CD4-positive, alpha-beta T cell (primary cell): Measurements from ENCODE around the gene DNAJC17. TPM values are rescaled to one million over a fixed set of nuclear protein-coding genes. Genes with fewer than 3 reads are reported as not detected.
A peak's percentile ranks its signal among the peaks of the same experiment; 100 is the strongest.

ENCODE experiments used
- ATAC-seq: fragments of 200-7000 bp; cut with Tn5 transposase; one replicate; pipeline ENCODE4 v1.10.0; 2022; ENCODE audit warnings: mild to moderate bottlenecking; ENCODE audit not compliant: poor library complexity
- CTCF ChIA-PET: fragments of 350-600 bp; sonication (Branson Sonifier 250); formaldehyde crosslinking; loops from one replicate; lab custom pipeline; 2021; ENCODE audit warnings: antibody characterized with exemption, inconsistent platforms; lab: Charles Lee
- POLR2A ChIA-PET: fragments of 350-600 bp; sonication (Branson Sonifier 250); formaldehyde crosslinking; loops from one replicate; lab custom pipeline; 2021; ENCODE audit warnings: antibody characterized with exemption, inconsistent platforms; lab: Charles Lee
- DNase-seq, 14 experiments: peaks; one replicate each; pipeline ENCODE4 v3.0.0-alpha.2; 2013 to 2020; ENCODE audit warnings: mixed read lengths in 2 of 14
- H3K27ac ChIP-seq, 2 donors: one replicate each; pipeline versions ENCODE4 v1.5.1 to v1.7.0; 2013; ENCODE audit warnings: low read length in 2 of 2, low read depth in 1 of 2, mild to moderate bottlenecking in 1 of 2
- H3K27me3 ChIP-seq, 2 experiments: 1 replicate in 1 of 2; 2 replicates in 1 of 2; pipeline versions ENCODE4 v1.6.1 to v1.7.0; 2013; ENCODE audit warnings: low read length in 2 of 2, control low read depth in 1 of 2, mild to moderate bottlenecking in 1 of 2, moderate library complexity in 1 of 2; ENCODE audit not compliant: insufficient read depth in 2 of 2, control insufficient read depth in 1 of 2
- H3K36me3 ChIP-seq: one replicate; pipeline ENCODE4 v1.6.1; 2013; ENCODE audit warnings: low read length, control low read depth; ENCODE audit not compliant: insufficient read depth
- H3K4me1 ChIP-seq: one replicate; pipeline ENCODE4 v1.6.1; 2013; ENCODE audit warnings: low read length, control low read depth; ENCODE audit not compliant: insufficient read depth
- H3K4me3 ChIP-seq: one replicate; pipeline ENCODE4 v1.5.1; 2013; ENCODE audit warnings: mild to moderate bottlenecking, low read length, moderate library complexity
- H3K9me3 ChIP-seq, 2 experiments: 1 replicate in 1 of 2; 2 replicates in 1 of 2; pipeline versions ENCODE4 v1.6.1 to v1.7.0; 2013; ENCODE audit warnings: low read length in 2 of 2, mild to moderate bottlenecking in 2 of 2, control low read depth in 1 of 2, moderate library complexity in 1 of 2; ENCODE audit not compliant: control insufficient read depth in 1 of 2, insufficient read depth in 1 of 2
- H3K27ac Mint-ChIP-seq: one replicate; pipeline ENCODE4 v1.8.0; 2020; ENCODE audit warnings: mixed read lengths
- H3K27me3 Mint-ChIP-seq: one replicate; pipeline ENCODE4 v1.8.0; 2021; ENCODE audit warnings: mixed read lengths
- H3K36me3 Mint-ChIP-seq: one replicate; pipeline ENCODE4 v1.8.0; 2021; ENCODE audit warnings: low read depth, mixed read lengths
- H3K4me1 Mint-ChIP-seq: one replicate; pipeline ENCODE4 v1.8.0; 2021; ENCODE audit warnings: low read depth, mixed read lengths
- H3K4me3 Mint-ChIP-seq: one replicate; pipeline ENCODE4 v1.8.0; 2020; ENCODE audit warnings: mild to moderate bottlenecking, mixed read lengths
- H3K9me3 Mint-ChIP-seq: one replicate; pipeline ENCODE4 v1.8.0; 2020; ENCODE audit warnings: mixed read lengths
- CTCF ChIP-seq: fragments of 200-600 bp; IDR thresholded peaks from one replicate; pipeline ENCODE4 v1.8.0; 2022; ENCODE audit warnings: antibody characterized with exemption, mild to moderate bottlenecking
- intact Hi-C, 2 experiments: fragments of 100-400 bp; cut with DNase I in 1 of 2; cut with micrococcal nuclease in 1 of 2; formaldehyde crosslinking; loops; one replicate each; pipeline versions ENCODE4 v1.15.1 to v1.9.0; 2023 to 2025; cut with DNase I, micrococcal nuclease
- total RNA-seq, 174 experiments: library from RNA in 2 of 174; stranded (reverse) in 2 of 174; gene quantifications; one replicate each; pipeline ENCODE4 v1.2.3 and lab custom pipeline; 2021 to 2026

DNAJC17 gene
- total RNA-seq, 2 experiments from 2014 or later: 14.4 to 17.9 TPM

DNA sequence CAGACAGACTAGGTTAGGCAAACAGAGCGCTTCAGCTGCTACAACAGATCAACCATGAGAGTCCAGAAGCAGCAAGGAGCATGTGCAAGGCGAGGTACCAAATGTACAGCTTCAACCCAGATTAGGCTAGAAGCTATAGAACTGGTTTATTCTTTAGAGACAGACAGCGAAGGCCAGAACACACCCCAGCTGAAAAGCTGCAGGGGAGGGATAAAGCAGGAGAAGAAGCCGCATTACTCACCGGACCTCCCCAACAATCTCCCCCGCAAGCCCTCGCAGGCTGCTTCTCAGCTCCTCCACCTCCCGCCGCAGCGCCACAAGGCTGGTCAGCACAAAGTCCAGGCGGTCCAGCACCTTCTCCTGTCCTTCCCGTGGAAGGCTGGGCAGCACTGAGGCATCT lies 55.5 kb downstream of the DNAJC17 start:
- Histone ChIP-seq H3K9me3 (no peaks in the 10 kb centered on the region), H3K36me3 (peaks cover 43% of the 10 kb centered on the region), H3K27me3 (no peaks in the 10 kb centered on the region), H3K4me1 (peaks cover 30% of the 10 kb centered on the region), H3K27ac (no peak overlapping the region), H3K4me3 (no peak overlapping the region)
- intact Hi-C loops: loop anchor here in 1 of 2 experiments (10.0 kb wide), 1 partner anchor 533 kb away; no protein-coding TSS in a partner anchor
- peak overlapping the region; percentile 42 for H3K4me3 Mint-ChIP-seq
- TF ChIP-seq CTCF: no peak
- no peaks in the 10 kb centered on the region for H3K9me3 Mint-ChIP-seq
- DNase-seq (no peak), ATAC-seq (no peak)
- ChIA-PET POLR2A (no interaction called here), CTCF (interaction anchor here (1.1 to 1.4 kb wide), 2 partner anchors 30 to 31 kb away, joined by 3 read pairs; no protein-coding TSS in a partner anchor)
- H3K36me3 Mint-ChIP-seq: peaks cover 55% of the 10 kb centered on the region
- H3K4me1 Mint-ChIP-seq: peaks cover 30% of the 10 kb centered on the region
- no peaks in the 10 kb centered on the region for H3K27me3 Mint-ChIP-seq
- H3K27ac Mint-ChIP-seq: no peak overlapping the region

GRCh38 chr15:40750885-40751284 lies 56.4 kb downstream of the DNAJC17 start:
- TF ChIP-seq CTCF: no peak
- Histone ChIP-seq H3K27ac (no peak overlapping the region), H3K4me3 (no peak overlapping the region), H3K4me1 (peaks cover 30% of the 10 kb centered on the region), H3K9me3 (no peaks in the 10 kb centered on the region), H3K36me3 (peaks cover 44% of the 10 kb centered on the region), H3K27me3 (no peaks in the 10 kb centered on the region)
- CTCF ChIA-PET: interaction anchor here (1.4 kb wide), 1 partner anchor 31 kb away, joined by 3 read pairs; no protein-coding TSS in a partner anchor
- DNase-seq (no peak), ATAC-seq (no peak)
- POLR2A ChIA-PET: no interaction called here
- H3K27ac Mint-ChIP-seq: no peak overlapping the region
- H3K4me3 Mint-ChIP-seq: no peak overlapping the region
- H3K36me3 Mint-ChIP-seq: peaks cover 58% of the 10 kb centered on the region
- H3K4me1 Mint-ChIP-seq: peaks cover 30% of the 10 kb centered on the region
- no peaks in the 10 kb centered on the region for H3K9me3 Mint-ChIP-seq
- intact Hi-C loops: loop anchor here in 1 of 2 experiments (10.0 kb wide), 1 partner anchor 534 kb away; no protein-coding TSS in a partner anchor
- no peaks in the 10 kb centered on the region for H3K27me3 Mint-ChIP-seq

DNA sequence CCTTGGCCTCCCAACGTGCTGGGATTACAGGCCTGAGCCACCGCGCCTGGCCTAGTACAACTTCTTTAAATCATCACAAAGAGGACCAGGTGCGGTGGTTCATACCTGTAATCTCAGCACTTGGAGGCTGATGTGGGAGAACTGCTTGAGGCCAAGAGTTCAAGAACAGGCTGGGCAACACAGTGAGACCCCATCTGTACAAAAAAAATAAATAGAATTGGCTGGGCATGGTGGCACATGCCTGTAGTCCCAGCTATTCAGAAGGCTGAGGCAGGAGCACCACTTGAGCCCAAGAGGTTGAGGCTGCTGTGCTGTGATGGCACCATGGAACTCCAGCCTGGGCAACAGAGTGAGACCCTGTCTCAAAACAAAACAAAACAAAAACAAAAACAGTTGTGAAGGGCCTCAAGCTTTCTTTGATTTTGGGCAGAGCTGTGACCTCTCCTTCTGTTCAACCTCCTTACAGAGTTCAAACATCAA lies 58.1 kb downstream of the DNAJC17 start:
- ChIA-PET POLR2A (no interaction called here), CTCF (interaction anchor here (0.8 kb wide), 1 partner anchor 33 kb away, joined by 4 read pairs; no protein-coding TSS in a partner anchor)
- peaks cover 28% of the 10 kb centered on the region for H3K4me1 ChIP-seq
- no peak for ATAC-seq
- H3K9me3 ChIP-seq: no peaks in the 10 kb centered on the region
- intact Hi-C loops: loop anchor here (5.0 kb wide), 1 partner anchor 33 kb away; no protein-coding TSS in a partner anchor
- DNase-seq: no peak
- Mint-ChIP-seq H3K4me3 (no peak overlapping the region), H3K9me3 (no peaks in the 10 kb centered on the region), H3K36me3 (peaks cover 74% of the 10 kb centered on the region), H3K4me1 (peaks cover 23% of the 10 kb centered on the region), H3K27ac (no peak overlapping the region), H3K27me3 (no peaks in the 10 kb centered on the region)
- H3K36me3 ChIP-seq: peaks cover 57% of the 10 kb centered on the region
- H3K4me3 ChIP-seq: no peak overlapping the region
- H3K27me3 ChIP-seq: no peaks in the 10 kb centered on the region
- TF ChIP-seq CTCF: no peak
- no peak overlapping the region for H3K27ac ChIP-seq
